ENCODE results near the gene MT4. TPM values are rescaled to one million over a fixed set of nuclear protein-coding genes. Genes with fewer than 3 reads are reported as not detected.

The MT4 gene
- total and polyA plus RNA-seq, 2 donors (not counting 3 experiments of a cell fraction or from before 2014, with no cell fraction given) = not detected

GRCh38 chr16:56569971-56570370 lies 5.1 kb downstream of the MT4 start:
- Histone ChIP-seq H3K4me2 (ENCODE audit: insufficient read depth, low read length) (no peak overlapping the region), H4K20me1 (replicated peaks; ENCODE audit: control insufficient read depth, extremely low read depth, insufficient read depth, low read length) (no peaks in the 10 kb centered on the region), H3K4me3 (replicated peaks in 1 of 3; ENCODE audit: insufficient read depth in 1 of 3, low read depth in 1 of 3, low read length in 3 of 3) (no peak overlapping the region), H3K9me1 (replicated peaks; ENCODE audit: control insufficient read depth, extremely low read depth, insufficient read depth, low read length) (no peaks in the 10 kb centered on the region), H3K4me1 (ENCODE audit: control insufficient read depth, extremely low read depth, insufficient read depth, low read length) (no peaks in the 10 kb centered on the region), H3K36me3 (ENCODE audit: control insufficient read depth in 2 of 2, extremely low read depth in 1 of 2, insufficient read depth in 2 of 2, low read length in 2 of 2) (no peaks in the 10 kb centered on the region), H3K27me3 (ENCODE audit: control insufficient read depth in 2 of 2, insufficient read depth in 2 of 2, low read length in 2 of 2) (peaks cover 7 to 12% of the 10 kb centered on the region in 2 experiments), H3K9me3 (replicated peaks; ENCODE audit: control insufficient read depth, insufficient read depth, low read length) (no peaks in the 10 kb centered on the region), H3K27ac (ENCODE audit: insufficient read depth, low read depth, low read length) (no peak overlapping the region), H3K9ac (replicated peaks; ENCODE audit: extremely low read depth, insufficient read depth, low read length) (no peak overlapping the region), H3K79me2 (ENCODE audit: control insufficient read depth, insufficient read depth, low read length) (no peaks in the 10 kb centered on the region), H2AFZ (ENCODE audit: low read depth, low read length) (no peak overlapping the region)
- FAIRE-seq = no peak
- CTCF ChIA-PET = interaction anchor here (1.4 kb wide), 1 partner anchor 132 kb away, joined by 4 read pairs; no protein-coding TSS in a partner anchor
- POLR2A ChIA-PET = no interaction called here
- TF ChIP-seq CTCF (IDR thresholded peaks at IDR 0.05; ENCODE audit: extremely low read depth in 1 of 2, insufficient read depth in 1 of 2, low read depth in 1 of 2, low read length in 2 of 2) (no peak), POLR2AphosphoS5 (IDR thresholded peaks at IDR 0.05; ENCODE audit: insufficient read depth, low read depth, low read length) (no peak), JUN (IDR thresholded peaks at IDR 0.05; ENCODE audit: borderline replicate concordance, insufficient read depth, insufficient read length, low read depth) (no peak), GATA2 (IDR thresholded peaks at IDR 0.05; ENCODE audit: insufficient read depth, insufficient read length, low read depth, low read length) (no peak), MYC (IDR thresholded peaks at IDR 0.05; ENCODE audit: low read depth, low read length) (no peak), EZH2 (IDR thresholded peaks at IDR 0.05; ENCODE audit: borderline replicate concordance, low read depth, low read length, severe bottlenecking) (no peak), MAX (IDR thresholded peaks at IDR 0.05; ENCODE audit: insufficient read depth, insufficient read length) (no peak), FOS (IDR thresholded peaks at IDR 0.05; ENCODE audit: borderline replicate concordance, insufficient read depth, low read length) (no peak), POLR2A (IDR thresholded peaks at IDR 0.05; ENCODE audit: low read depth, low read length) (no peak)
- intact Hi-C loops (cut with micrococcal nuclease) (no loop called here), dilution Hi-C loops (cut with MboI; ENCODE audit: extremely low pct_ligation_motif_present, low sequenced_read_pairs) (no loop called here)
- no peak for DNase-seq (ENCODE audit: low read depth, low spot score)
- no TSS peak for BruUV-seq (replicated peaks)

Data from endothelial cell of umbilical vein (primary cell).